Thyroid gland (tissue), 4 donors: Measurements from ENCODE around the gene GUF1.

ENCODE experiments used
- POLR2A ChIP-seq, 2 donors: fragments of 450-650 bp; IDR thresholded peaks; one replicate each; pipeline ENCODE4 v1.6.1; 2017; ENCODE audit warnings: antibody characterized with exemption in 2 of 2, mild to moderate bottlenecking in 2 of 2, moderate library complexity in 1 of 2
- TF ChIP-seq, protein P1 (sequence below), 6 experiments: fragments of 200-600 bp in 3 of 6; fragments of 450-650 bp in 3 of 6; sonication (generic) in 3 of 6; IDR thresholded peaks; one replicate each; pipeline ENCODE4 v1.5.1; 2016 to 2019; ENCODE audit warnings: antibody characterized with exemption in 6 of 6, mild to moderate bottlenecking in 2 of 6, inconsistent platforms in 1 of 6, moderate library complexity in 1 of 6

- TF ChIP-seq, protein P1, sequence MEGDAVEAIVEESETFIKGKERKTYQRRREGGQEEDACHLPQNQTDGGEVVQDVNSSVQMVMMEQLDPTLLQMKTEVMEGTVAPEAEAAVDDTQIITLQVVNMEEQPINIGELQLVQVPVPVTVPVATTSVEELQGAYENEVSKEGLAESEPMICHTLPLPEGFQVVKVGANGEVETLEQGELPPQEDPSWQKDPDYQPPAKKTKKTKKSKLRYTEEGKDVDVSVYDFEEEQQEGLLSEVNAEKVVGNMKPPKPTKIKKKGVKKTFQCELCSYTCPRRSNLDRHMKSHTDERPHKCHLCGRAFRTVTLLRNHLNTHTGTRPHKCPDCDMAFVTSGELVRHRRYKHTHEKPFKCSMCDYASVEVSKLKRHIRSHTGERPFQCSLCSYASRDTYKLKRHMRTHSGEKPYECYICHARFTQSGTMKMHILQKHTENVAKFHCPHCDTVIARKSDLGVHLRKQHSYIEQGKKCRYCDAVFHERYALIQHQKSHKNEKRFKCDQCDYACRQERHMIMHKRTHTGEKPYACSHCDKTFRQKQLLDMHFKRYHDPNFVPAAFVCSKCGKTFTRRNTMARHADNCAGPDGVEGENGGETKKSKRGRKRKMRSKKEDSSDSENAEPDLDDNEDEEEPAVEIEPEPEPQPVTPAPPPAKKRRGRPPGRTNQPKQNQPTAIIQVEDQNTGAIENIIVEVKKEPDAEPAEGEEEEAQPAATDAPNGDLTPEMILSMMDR (IDR thresholded peaks at IDR 0.05): no peak
- no peak for TF ChIP-seq POLR2A (IDR thresholded peaks at IDR 0.05)
Observed at GRCh38 chr4:44679060-44679459, 840 bp downstream of the GUF1 start.
